HepG2 (cell line): ENCODE results near the gene WNT10A. TPM values are rescaled to one million over a fixed set of nuclear protein-coding genes. Genes with fewer than 3 reads are reported as not detected.

Source experiments
- CBFB ChIP-seq: sonication (generic); formaldehyde crosslinking; IDR thresholded peaks from 2 replicates; pipeline ENCODE4 v1.4.0; 2020; ENCODE audit warnings: missing genetic modification reagents
- MAFK ChIP-seq, 2 experiments: IDR thresholded peaks in 1 of 2; conservative IDR thresholded peaks in 1 of 2; 2 replicates each; pipeline ENCODE4 v1.6.1; 2011; ENCODE audit warnings: improper control_type of control experiment in 2 of 2, low read length in 2 of 2
- NPAS2 ChIP-seq: sonication (generic); formaldehyde crosslinking; IDR thresholded peaks from 2 replicates; pipeline ENCODE4 v1.8.0; 2022; ENCODE audit warnings: mild to moderate bottlenecking, missing genetic modification reagents, borderline replicate concordance
- POLR2AphosphoS2 ChIP-seq: IDR thresholded peaks from 2 replicates; pipeline ENCODE4 v1.6.1; 2011; ENCODE audit warnings: low read depth, low read length, improper control_type of control experiment
- PRDM10 ChIP-seq: sonication (generic); formaldehyde crosslinking; IDR thresholded peaks from 2 replicates; pipeline ENCODE4 v1.4.0; 2020; ENCODE audit warnings: low read depth, missing genetic modification reagents
- RXRB ChIP-seq: IDR thresholded peaks from 2 replicates; pipeline ENCODE4 v1.6.1; 2016; ENCODE audit warnings: borderline replicate concordance, missing genetic modification reagents, missing compliant biosample characterization
- SIX1 ChIP-seq: sonication (generic); formaldehyde crosslinking; IDR thresholded peaks from 2 replicates; pipeline ENCODE4 v1.4.0; 2020; ENCODE audit warnings: missing genetic modification reagents, borderline replicate concordance
- ZNF17 ChIP-seq: sonication (generic); formaldehyde crosslinking; IDR thresholded peaks from 2 replicates; pipeline ENCODE4 v1.5.0; 2020; ENCODE audit warnings: mild to moderate bottlenecking, missing genetic modification reagents
- ZNF468 ChIP-seq: sonication (generic); formaldehyde crosslinking; IDR thresholded peaks from 2 replicates; pipeline ENCODE4 v1.8.0; 2022; ENCODE audit warnings: mild to moderate bottlenecking, moderate library complexity, missing genetic modification reagents
- ZNF646 ChIP-seq: sonication (generic); formaldehyde crosslinking; IDR thresholded peaks from 2 replicates; pipeline ENCODE4 v1.9.0; 2021; ENCODE audit warnings: mild to moderate bottlenecking, missing genetic modification reagents
- ZNF687 ChIP-seq: sonication (generic); formaldehyde crosslinking; IDR thresholded peaks from 2 replicates; pipeline ENCODE4 v1.5.1; 2020; ENCODE audit warnings: mild to moderate bottlenecking, missing genetic modification reagents, moderate library complexity
- ZNF740 ChIP-seq: sonication (generic); formaldehyde crosslinking; IDR thresholded peaks from 2 replicates; pipeline ENCODE4 v1.4.0; 2020; ENCODE audit warnings: missing genetic modification reagents
- ZSCAN9 ChIP-seq: IDR thresholded peaks from 2 replicates; pipeline ENCODE4 v1.6.1; 2016; ENCODE audit warnings: borderline replicate concordance
- polyA plus RNA-seq, 8 experiments: library from polyadenylated mRNA; depleted of rRNA in 3 of 8; stranded (reverse) in 7 of 8; unstranded in 1 of 8; fragments of >200 nt; fragmentation: Illumina TruSeq in 4 of 8; extraction: Trizol in 4 of 8; gene quantifications; 2 replicates each; pipeline versions ENCODE4 v1.2.1 to v1.2.3, GENCODE V29; 2011 to 2016; ENCODE audit warnings: low read depth in 4 of 8, missing spikeins in 1 of 8, mixed read lengths in 1 of 8; ENCODE audit not compliant: insufficient read depth in 1 of 8
- total RNA-seq, 5 experiments: library from RNA; depleted of rRNA; stranded (reverse); fragments of >200 nt; fragmentation: Illumina TruSeq; extraction: Trizol; gene quantifications; 2 replicates each; pipeline ENCODE4 v1.2.3, GENCODE V29; 2016; ENCODE audit warnings: low read depth in 1 of 5

Gene WNT10A
- total and polyA plus RNA-seq, 2 of the 13 experiments (the other 11 are each of a cell fraction or from before 2014, with no cell fraction given) = 0.03 TPM; not detected in 1

- TF ChIP-seq ZNF468 (CRISPR knock-in tag) = no peak
- TF ChIP-seq CBFB = peak; percentile 69; the same call in 1 of the 2 replicates
- peak; percentile 84 for TF ChIP-seq ZNF687 (CRISPR knock-in tag)
- TF ChIP-seq MAFK (conservative IDR thresholded peaks at IDR 0.05 in 1 of 2, IDR thresholded peaks at IDR 0.05 in 1 of 2; ENCODE audit: low read length in 2 of 2) = no peak
- no peak for TF ChIP-seq POLR2AphosphoS2
- no peak for TF ChIP-seq NPAS2 (CRISPR knock-in tag)
- no peak for TF ChIP-seq ZNF646 (CRISPR knock-in tag)
- no peak for TF ChIP-seq SIX1 (CRISPR knock-in tag)
- TF ChIP-seq RXRB (CRISPR knock-in tag) = no peak
- no peak for TF ChIP-seq PRDM10 (CRISPR knock-in tag)
- no peak for TF ChIP-seq ZNF740 (CRISPR knock-in tag)
- no peak for TF ChIP-seq ZSCAN9 (CRISPR knock-in tag)
- no peak for TF ChIP-seq ZNF17
Observed at GRCh38 chr2:218898109-218898878, 17.6 kb downstream of the WNT10A start (continued).
